ENCODE measurements around the gene ADAMTS9.

GRCh38 chr3:64686446-64686908 lies 1.3 kb downstream of the ADAMTS9 start:
- peak in 2 of 6 experiments; percentile 20 to 29 for TF ChIP-seq CTCF (IDR thresholded peaks at IDR 0.05)
- no peak for TF ChIP-seq EP300 (IDR thresholded peaks at IDR 0.05)
- peak; percentile 15 to 24 for TF ChIP-seq POLR2AphosphoS5 (IDR thresholded peaks at IDR 0.05)

All from upper lobe of left lung (tissue), 4 donors.